ENCODE data around the gene GOSR2. TPM values are rescaled to one million over a fixed set of nuclear protein-coding genes. Genes with fewer than 3 reads are reported as not detected.
"Not testable (repeated sequence)": the region's sequence is repeated elsewhere in the genome, so short reads cannot be mapped to it uniquely, and the experiment has no call there.

The GOSR2 gene
- total RNA-seq, 4 donors from 2014 or later = 37.7 to 44.9 (median 43.8) TPM

- 93% methylated on average over 6 of the region's 6 CpGs for WGBS
- no peak overlapping the region for H3K27ac ChIP-seq (replicated peaks in 1 of 4)
- peaks cover 16 to 22% (median 22%) of the 10 kb centered on the region in 4 donors for H3K4me1 ChIP-seq
- intact Hi-C loops (cut with DNase I) = no loop called here
- no peak for DNase-seq (ENCODE audit: extremely low spot score)
- peaks cover 0 to 44% (median 17%) of the 10 kb centered on the region in 4 donors for H3K27me3 ChIP-seq
- H3K9me3 ChIP-seq = no peaks in the 10 kb centered on the region
- no peak overlapping the region for H3K4me3 ChIP-seq
- no peaks in the 10 kb centered on the region for H3K36me3 ChIP-seq
- no peak for TF ChIP-seq EP300 (IDR thresholded peaks at IDR 0.05)
Observed at GRCh38 chr17:46982577-46982976, 59.6 kb downstream of the GOSR2 start.

- 83% methylated on average over 5 of the region's 6 CpGs for WGBS
- Histone ChIP-seq H3K27ac (replicated peaks in 1 of 4) (no peak overlapping the region), H3K27me3 (peaks cover 0 to 32% (median 7%) of the 10 kb centered on the region in 4 donors), H3K4me1 (peaks cover 4 to 12% (median 11%) of the 10 kb centered on the region in 4 donors), H3K4me3 (no peak overlapping the region), H3K9me3 (no peaks in the 10 kb centered on the region), H3K36me3 (no peaks in the 10 kb centered on the region)
- TF ChIP-seq POLR2A (IDR thresholded peaks at IDR 0.05; ENCODE audit: low read depth) = no peak
- intact Hi-C loops (cut with DNase I) = no loop called here
- no peak for DNase-seq (ENCODE audit: extremely low spot score)
Observed at GRCh38 chr17:46983782-46984181, 60.8 kb downstream of the GOSR2 start.

GRCh38 chr17:46984341-46984740 is 61.4 kb downstream of the GOSR2 start:
- 77% methylated on average over 6 of the region's 6 CpGs for WGBS
- intact Hi-C loops (cut with DNase I) = no loop called here
- Histone ChIP-seq H3K27me3 (peaks cover 0 to 26% (median 1%) of the 10 kb centered on the region in 4 donors), H3K9me3 (no peaks in the 10 kb centered on the region), H3K36me3 (peaks cover 0 to 4% (median 0%) of the 10 kb centered on the region in 4 donors), H3K4me3 (no peak overlapping the region), H3K27ac (replicated peaks in 1 of 4) (no peak overlapping the region), H3K4me1 (peaks cover 3 to 6% (median 6%) of the 10 kb centered on the region in 4 donors)
- no peak for TF ChIP-seq POLR2A (IDR thresholded peaks at IDR 0.05; ENCODE audit: low read depth)
- TF ChIP-seq CTCF (IDR thresholded peaks at IDR 0.05) = no peak
- no peak for TF ChIP-seq EP300 (IDR thresholded peaks at IDR 0.05)
- no peak for DNase-seq (ENCODE audit: extremely low spot score)

- H3K27me3 ChIP-seq = peaks cover 0 to 22% (median 0%) of the 10 kb centered on the region in 4 donors
- peaks cover 0 to 4% (median 0%) of the 10 kb centered on the region in 4 donors for H3K36me3 ChIP-seq
- peaks cover 0 to under 1% (median under 1%) of the 10 kb centered on the region in 4 donors for H3K4me1 ChIP-seq
- intact Hi-C loops (cut with DNase I) = no loop called here
- 67% methylated on average over 5 of the region's 5 CpGs for WGBS
- TF ChIP-seq CTCF (IDR thresholded peaks at IDR 0.05) (no peak), POLR2A (IDR thresholded peaks at IDR 0.05; ENCODE audit: low read depth) (no peak), POLR2AphosphoS5 (IDR thresholded peaks at IDR 0.05) (no peak), EP300 (IDR thresholded peaks at IDR 0.05) (no peak)
- no peak for DNase-seq (ENCODE audit: extremely low spot score)
- no peak overlapping the region for H3K4me3 ChIP-seq
- H3K9me3 ChIP-seq = no peaks in the 10 kb centered on the region
- no peak overlapping the region for H3K27ac ChIP-seq (replicated peaks in 1 of 4)
Observed at GRCh38 chr17:46984892-46985291, 61.9 kb downstream of the GOSR2 start.

- TF ChIP-seq CTCF (IDR thresholded peaks at IDR 0.05) (no peak), EP300 (IDR thresholded peaks at IDR 0.05) (no peak), POLR2AphosphoS5 (IDR thresholded peaks at IDR 0.05) (no peak), POLR2A (IDR thresholded peaks at IDR 0.05; ENCODE audit: low read depth) (no peak)
- H3K4me1 ChIP-seq = no peaks in the 10 kb centered on the region
- H3K27ac ChIP-seq (replicated peaks in 1 of 4) = no peak overlapping the region
- peaks cover 0 to 4% (median 0%) of the 10 kb centered on the region in 4 donors for H3K36me3 ChIP-seq
- 81% methylated on average over 7 of the region's 7 CpGs for WGBS
- H3K9me3 ChIP-seq = no peaks in the 10 kb centered on the region
- intact Hi-C loops (cut with DNase I) = no loop called here
- peaks cover 0 to 9% (median 0%) of the 10 kb centered on the region in 4 donors for H3K27me3 ChIP-seq
- DNase-seq (ENCODE audit: extremely low spot score) = no peak
- H3K4me3 ChIP-seq = no peak overlapping the region
Observed at GRCh38 chr17:46986366-46986765, 63.4 kb downstream of the GOSR2 start.

GRCh38 chr17:46987927-46988326 is 65.0 kb downstream of the GOSR2 start:
- H3K27me3 ChIP-seq; DNase-seq (ENCODE audit: extremely low spot score); H3K9me3 ChIP-seq; intact Hi-C loops (cut with DNase I); H3K27ac ChIP-seq (replicated peaks in 1 of 4); H3K4me1 ChIP-seq; H3K36me3 ChIP-seq; H3K4me3 ChIP-seq: not testable (repeated sequence)
- WGBS = 85% methylated on average over 5 of the region's 5 CpGs
